GM12873 (cell line): ENCODE data around the gene UBE2H.

Source experiments
- TF ChIP-seq, protein P1 (sequence below): IDR thresholded peaks from 2 replicates; pipeline ENCODE4 v1.5.1; 2012; ENCODE audit warnings: low read depth, mild to moderate bottlenecking, moderate library complexity, low read length, control low read depth; ENCODE audit not compliant: insufficient read depth; ENCODE audit errors: missing control alignments

UBE2H gene

DNA sequence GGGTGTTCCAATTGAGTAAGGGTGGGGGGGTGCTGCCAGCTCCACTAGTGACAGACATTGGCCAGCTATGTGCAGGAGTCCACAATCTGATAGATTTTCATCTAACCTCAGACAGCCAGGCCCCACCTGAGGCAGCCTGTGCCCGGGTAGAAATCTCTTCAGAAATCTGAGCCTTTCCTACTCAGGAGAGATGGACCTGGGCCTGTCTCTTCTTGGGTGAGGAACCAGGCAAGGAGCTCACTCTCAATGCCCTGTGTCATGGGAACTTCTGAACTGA, 86.9 kb downstream of the UBE2H start:
- TF ChIP-seq, protein P1, sequence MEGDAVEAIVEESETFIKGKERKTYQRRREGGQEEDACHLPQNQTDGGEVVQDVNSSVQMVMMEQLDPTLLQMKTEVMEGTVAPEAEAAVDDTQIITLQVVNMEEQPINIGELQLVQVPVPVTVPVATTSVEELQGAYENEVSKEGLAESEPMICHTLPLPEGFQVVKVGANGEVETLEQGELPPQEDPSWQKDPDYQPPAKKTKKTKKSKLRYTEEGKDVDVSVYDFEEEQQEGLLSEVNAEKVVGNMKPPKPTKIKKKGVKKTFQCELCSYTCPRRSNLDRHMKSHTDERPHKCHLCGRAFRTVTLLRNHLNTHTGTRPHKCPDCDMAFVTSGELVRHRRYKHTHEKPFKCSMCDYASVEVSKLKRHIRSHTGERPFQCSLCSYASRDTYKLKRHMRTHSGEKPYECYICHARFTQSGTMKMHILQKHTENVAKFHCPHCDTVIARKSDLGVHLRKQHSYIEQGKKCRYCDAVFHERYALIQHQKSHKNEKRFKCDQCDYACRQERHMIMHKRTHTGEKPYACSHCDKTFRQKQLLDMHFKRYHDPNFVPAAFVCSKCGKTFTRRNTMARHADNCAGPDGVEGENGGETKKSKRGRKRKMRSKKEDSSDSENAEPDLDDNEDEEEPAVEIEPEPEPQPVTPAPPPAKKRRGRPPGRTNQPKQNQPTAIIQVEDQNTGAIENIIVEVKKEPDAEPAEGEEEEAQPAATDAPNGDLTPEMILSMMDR = no peak

- TF ChIP-seq, protein P1 = no peak
These were observed 87.5 kb downstream of the UBE2H start for GRCh38 chr7:129865093-129865924.

- TF ChIP-seq, protein P1 = no peak
These were observed 88.7 kb downstream of the UBE2H start for GRCh38 chr7:129864042-129864441.

- TF ChIP-seq, protein P1 = no peak
These were observed 90.1 kb downstream of the UBE2H start for GRCh38 chr7:129862682-129863081.

DNA sequence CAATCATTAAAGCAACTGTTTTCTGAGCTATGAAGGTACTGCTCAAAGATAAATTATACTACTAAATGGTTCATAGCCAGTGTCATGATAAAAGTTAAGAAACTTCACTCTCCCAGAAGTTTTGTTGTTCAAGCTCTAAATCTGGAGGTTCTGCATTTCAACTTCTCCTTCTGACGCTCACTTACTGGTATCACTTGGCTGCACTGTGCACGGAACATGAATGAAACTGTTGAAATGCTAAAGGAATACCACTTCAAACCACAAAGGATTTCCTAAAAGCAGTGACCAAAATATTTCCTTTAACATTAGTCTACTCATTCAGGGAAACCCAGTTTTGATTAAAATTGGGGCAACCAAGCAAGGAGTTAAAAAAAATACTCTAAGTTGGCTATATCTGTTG, 93.6 kb downstream of the UBE2H start:
- TF ChIP-seq, protein P1 = no peak

- TF ChIP-seq, protein P1 = no peak
These were observed 94.3 kb downstream of the UBE2H start for GRCh38 chr7:129858490-129858889.

DNA sequence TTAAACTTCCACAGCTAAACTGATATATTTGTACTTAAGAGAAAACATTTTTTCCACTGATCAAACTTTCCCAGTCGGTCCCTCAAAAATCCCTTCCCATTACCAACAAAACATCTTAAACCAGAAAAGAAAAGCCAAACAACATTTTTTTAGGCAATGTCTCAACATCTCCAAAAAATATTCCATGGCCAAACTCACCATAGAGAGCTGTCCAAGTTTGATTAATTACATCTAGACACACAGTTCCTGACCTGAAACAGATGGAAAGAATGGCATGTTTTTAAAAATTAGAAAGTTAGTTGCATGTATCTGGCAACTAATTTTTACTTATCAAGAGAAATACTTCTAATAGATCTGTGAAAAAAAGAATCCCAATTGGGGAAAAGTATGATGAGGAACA, 95.4 kb downstream of the UBE2H start:
- TF ChIP-seq, protein P1 = no peak
